ENCODE results near the gene PTOV1.

PTOV1 gene

GRCh38 chr19:49890349-49891311 lies 39.7 kb downstream of the PTOV1 start:
- no peak for TF ChIP-seq CTCF (IDR thresholded peaks at IDR 0.05; ENCODE audit: insufficient read depth, low read depth, low read length, missing control alignments)
- peak; percentile 62 for DNase-seq (ENCODE audit: low read depth)
- H3K4me3 ChIP-seq (ENCODE audit: low read depth, low read length), result no peak overlapping the region

GRCh38 chr19:49891393-49891792 lies 40.4 kb downstream of the PTOV1 start:
- TF ChIP-seq CTCF (IDR thresholded peaks at IDR 0.05; ENCODE audit: insufficient read depth, low read depth, low read length, missing control alignments), result no peak

GRCh38 chr19:49892716-49893115 lies 41.8 kb downstream of the PTOV1 start:
- DNase-seq (ENCODE audit: low read depth), result no peak
- peak overlapping the region; percentile 34 for H3K4me3 ChIP-seq (ENCODE audit: low read depth, low read length)
- no peak for TF ChIP-seq CTCF (IDR thresholded peaks at IDR 0.05; ENCODE audit: insufficient read depth, low read depth, low read length, missing control alignments)

More at GRCh38 chr19:49891393-49891792, 40.4 kb downstream of the PTOV1 start:
- DNase-seq (ENCODE audit: low read depth), result no peak
- no peak overlapping the region for H3K4me3 ChIP-seq (ENCODE audit: low read depth, low read length)

- TF ChIP-seq CTCF (IDR thresholded peaks at IDR 0.05; ENCODE audit: insufficient read depth, low read depth, low read length, missing control alignments), result no peak
- DNase-seq (ENCODE audit: low read depth), result peak; percentile 68
- peak overlapping the region; percentile 83 for H3K4me3 ChIP-seq (ENCODE audit: low read depth, low read length)
These were observed 43.2 kb downstream of the PTOV1 start for GRCh38 chr19:49894011-49894664.

- DNase-seq (ENCODE audit: low read depth), result peak; percentile 92
- peak overlapping the region; percentile 83 for H3K4me3 ChIP-seq (ENCODE audit: low read depth, low read length)
- TF ChIP-seq CTCF (IDR thresholded peaks at IDR 0.05; ENCODE audit: insufficient read depth, low read depth, low read length, missing control alignments), result no peak
These were observed 44.1 kb downstream of the PTOV1 start for GRCh38 chr19:49894879-49895565.

GRCh38 chr19:49895566-49896297 lies 44.8 kb downstream of the PTOV1 start:
- peak overlapping the region; percentile 83 for H3K4me3 ChIP-seq (ENCODE audit: low read depth, low read length)
- no peak for TF ChIP-seq CTCF (IDR thresholded peaks at IDR 0.05; ENCODE audit: insufficient read depth, low read depth, low read length, missing control alignments)
- DNase-seq (ENCODE audit: low read depth), result peak; percentile 66

Data from GM12865 (cell line).